A549 (cell line): ENCODE measurements around the gene BHLHA15. TPM values are rescaled to one million over a fixed set of nuclear protein-coding genes. Genes with fewer than 3 reads are reported as not detected.

Source experiments
- ATAC-seq, 2 experiments: fragments of 200-7000 bp in 1 of 2; fragments of >200 bp in 1 of 2; cut with Nextera tagmentation in 1 of 2; cut with Tn5 transposase in 1 of 2; 3 replicates each; pipeline versions ENCODE4 v1.8.0 to v1.9.1; 2018 to 2020; ENCODE audit warnings: mild to moderate bottlenecking in 1 of 2, moderate library complexity in 1 of 2
- CTCF ChIA-PET: fragments of 300-600 bp; sonication (Branson Sonifier 250); formaldehyde crosslinking; extraction: SDS; loops from one replicate; lab custom pipeline; 2021; ENCODE audit warnings: antibody characterized with exemption, inconsistent platforms; lab: Yijun Ruan, JAX
- POLR2A ChIA-PET: fragments of 350-600 bp; formaldehyde crosslinking; extraction: SDS; loops from one replicate; lab custom pipeline; 2021; ENCODE audit warnings: antibody characterized with exemption, inconsistent platforms; lab: Yijun Ruan, JAX
- DNase-seq, 2 experiments: peaks; one replicate each; pipeline versions ENCODE4 v3.0.0 to v3.0.0-alpha.2; 2011 to 2016; ENCODE audit warnings: low read depth in 1 of 2, low spot score in 1 of 2
- FAIRE-seq: peaks from 2 replicates; lab custom pipeline; 2011; peaks lifted over from hg19 to GRCh38; lab: Jason Lieb, UNC
- H3K27ac ChIP-seq, 2 experiments: fragments of >200 bp; sonication (Bioruptor Twin); formaldehyde crosslinking; 3 replicates each; pipeline ENCODE4 v1.5.1; 2016 to 2017
- H3K4me1 ChIP-seq: fragments of >200 bp; sonication (Bioruptor Twin); formaldehyde crosslinking; 3 replicates; pipeline ENCODE4 v1.6.1; 2016
- H3K4me2 ChIP-seq: fragments of >200 bp; sonication (Bioruptor Twin); formaldehyde crosslinking; 3 replicates; pipeline ENCODE4 v1.6.1; 2016
- H3K4me3 ChIP-seq: fragments of >200 bp; sonication (Bioruptor Twin); formaldehyde crosslinking; 3 replicates; pipeline ENCODE4 v1.5.1; 2016
- H3K9me3 ChIP-seq: fragments of >200 bp; sonication (Bioruptor Twin); formaldehyde crosslinking; 3 replicates; pipeline ENCODE4 v1.6.1; 2016
- CHD2 ChIP-seq: fragments of 150-350 bp; IDR thresholded peaks from 2 replicates; pipeline ENCODE4 v1.6.1; 2014; ENCODE audit warnings: low read length; ENCODE audit not compliant: partially characterized antibody
- CHD4 ChIP-seq: fragments of 200-600 bp; sonication (generic); IDR thresholded peaks from 2 replicates; pipeline ENCODE4 v1.6.1; 2016; ENCODE audit warnings: antibody characterized with exemption, mild to moderate bottlenecking, borderline replicate concordance
- E2F6 ChIP-seq: IDR thresholded peaks from 2 replicates; pipeline ENCODE4 v1.6.1; 2012; ENCODE audit warnings: low read depth, borderline replicate concordance
- EHF ChIP-seq: fragments of 250-450 bp; sonication (Bioruptor Pico); IDR thresholded peaks from 2 replicates; pipeline ENCODE4 v1.5.0; 2020; ENCODE audit warnings: mild to moderate bottlenecking
- EHMT2 ChIP-seq: fragments of 200-600 bp; sonication (generic); IDR thresholded peaks from 2 replicates; pipeline ENCODE4 v1.6.1; 2016; ENCODE audit warnings: antibody characterized with exemption, low read depth, mild to moderate bottlenecking, moderate library complexity
- ESRRA ChIP-seq: fragments of 150-350 bp; IDR thresholded peaks from 2 replicates; pipeline ENCODE4 v1.6.1; 2014; ENCODE audit warnings: mild to moderate bottlenecking, low read length, borderline replicate concordance
- FOSL2 ChIP-seq, 2 experiments: fragments of 450-650 bp in 1 of 2; fragments of >200 bp in 1 of 2; sonication (Bioruptor Twin) in 1 of 2; formaldehyde crosslinking; IDR thresholded peaks; 2 replicates each; pipeline versions ENCODE4 v1.5.0 to v1.6.1; 2016 to 2020; ENCODE audit warnings: mild to moderate bottlenecking in 1 of 2, moderate library complexity in 1 of 2
- FOXS1 ChIP-seq: fragments of 250-450 bp; sonication (Bioruptor Pico); IDR thresholded peaks from 2 replicates; pipeline ENCODE4 v1.5.0; 2020; ENCODE audit warnings: mild to moderate bottlenecking, moderate library complexity
- HES2 ChIP-seq: fragments of >200 bp; sonication (Bioruptor Twin); formaldehyde crosslinking; IDR thresholded peaks from 2 replicates; pipeline ENCODE4 v1.6.1; 2016
- HEYL ChIP-seq: fragments of 250-450 bp; sonication (Bioruptor Pico); IDR thresholded peaks from 2 replicates; pipeline ENCODE4 v1.8.0; 2021; ENCODE audit warnings: mild to moderate bottlenecking, moderate library complexity
- HOXA7 ChIP-seq: fragments of 250-450 bp; sonication (Bioruptor Pico); IDR thresholded peaks from 2 replicates; pipeline ENCODE4 v1.5.0; 2020; ENCODE audit warnings: mild to moderate bottlenecking, moderate library complexity
- JUNB ChIP-seq: fragments of >200 bp; sonication (Bioruptor Twin); formaldehyde crosslinking; IDR thresholded peaks from 2 replicates; pipeline ENCODE4 v1.6.1; 2016
- KDM5A ChIP-seq: fragments of 200-600 bp; sonication (generic); IDR thresholded peaks from 2 replicates; pipeline ENCODE4 v1.6.1; 2016; ENCODE audit warnings: antibody characterized with exemption, mild to moderate bottlenecking
- MAFK ChIP-seq: fragments of 450-650 bp; IDR thresholded peaks from 2 replicates; pipeline ENCODE4 v1.6.1; 2014; ENCODE audit not compliant: partially characterized antibody
- MAX ChIP-seq: IDR thresholded peaks from 2 replicates; pipeline ENCODE4 v1.6.1; 2012
- MAZ ChIP-seq: fragments of 150-350 bp; IDR thresholded peaks from 2 replicates; pipeline ENCODE4 v1.6.1; 2014; ENCODE audit warnings: antibody characterized with exemption, low read depth, low read length, borderline replicate concordance
- MYC ChIP-seq: IDR thresholded peaks from 2 replicates; pipeline ENCODE4 v1.6.1; 2012; ENCODE audit warnings: mild to moderate bottlenecking, inconsistent platforms, low read length, improper control_type of control experiment, borderline replicate concordance
- NPAS2 ChIP-seq: fragments of 250-450 bp; sonication (Bioruptor Pico); IDR thresholded peaks from 2 replicates; pipeline ENCODE4 v1.8.0; 2022; ENCODE audit warnings: mild to moderate bottlenecking, moderate library complexity, borderline replicate concordance
- PBX3 ChIP-seq: IDR thresholded peaks from 2 replicates; pipeline ENCODE4 v1.6.1; 2012
- PHF8 ChIP-seq: fragments of 200-600 bp; sonication (generic); IDR thresholded peaks from 2 replicates; pipeline ENCODE4 v1.6.1; 2016; ENCODE audit warnings: low read depth, mild to moderate bottlenecking, antibody characterized with exemption, moderate library complexity, borderline replicate concordance
- POLR2A ChIP-seq: IDR thresholded peaks from 2 replicates; pipeline ENCODE4 v1.6.1; 2012; ENCODE audit warnings: mild to moderate bottlenecking, low read length
- POLR2AphosphoS2 ChIP-seq: conservative IDR thresholded peaks from 2 replicates; pipeline ENCODE4 v1.6.1; 2012; ENCODE audit warnings: low read length, improper control_type of control experiment, inconsistent platforms
- RCOR1 ChIP-seq: fragments of 150-350 bp; IDR thresholded peaks from 2 replicates; pipeline ENCODE4 v1.6.1; 2014; ENCODE audit warnings: antibody characterized with exemption, low read length, low read depth
- RFX5 ChIP-seq: fragments of 450-650 bp; IDR thresholded peaks from 2 replicates; pipeline ENCODE4 v1.7.1; 2014; ENCODE audit warnings: antibody characterized with exemption, mild to moderate bottlenecking, moderate library complexity
- ZFP36 ChIP-seq: fragments of 450-650 bp; IDR thresholded peaks from 2 replicates; pipeline ENCODE4 v1.6.1; 2014; ENCODE audit warnings: borderline replicate concordance; ENCODE audit not compliant: partially characterized antibody
- ZNF302 ChIP-seq: fragments of 250-450 bp; sonication (Bioruptor Pico); IDR thresholded peaks from 2 replicates; pipeline ENCODE4 v1.9.0; 2021; ENCODE audit warnings: inconsistent platforms, mild to moderate bottlenecking, moderate library complexity
- ZSCAN20 ChIP-seq: fragments of 250-450 bp; sonication (Bioruptor Pico); IDR thresholded peaks from 2 replicates; pipeline ENCODE4 v1.8.0; 2022; ENCODE audit warnings: mild to moderate bottlenecking, moderate library complexity
- WGBS: methylation state at CpG from one replicate; pipeline ENCODE4 v1.1.6; 2017; ENCODE audit errors: missing lambda C conversion rate; 5-methylcytosine and 5-hydroxymethylcytosine counted together
- polyA plus RNA-seq, 4 experiments: library from polyadenylated mRNA; depleted of rRNA in 3 of 4; stranded (reverse); fragments of >200 nt; fragmentation: RNase III in 1 of 4; extraction: RNeasy Plus Mini Kit Qiagen cat#74134 plus additional on column Dnase treatment in 1 of 4; gene quantifications; 2 replicates in 3 of 4; 3 replicates in 1 of 4; pipeline ENCODE4 v1.2.3, GENCODE V29; 2011 to 2017
- TF ChIP-seq, protein P1 (sequence below): fragments of 250-450 bp; sonication (Bioruptor Pico); IDR thresholded peaks from 2 replicates; pipeline ENCODE4 v1.5.0; 2021; ENCODE audit warnings: mild to moderate bottlenecking, moderate library complexity, borderline replicate concordance

The BHLHA15 gene
- polyA plus RNA-seq, 2 of the 4 experiments (the other 2 are of a cell fraction), result 0.23 to 0.30 TPM

GRCh38 chr7:98199131-98199530 lies 12.1 kb upstream of the BHLHA15 start:
- Histone ChIP-seq H3K4me2 (no peak overlapping the region), H3K27ac (no peak overlapping the region), H3K4me3 (no peak overlapping the region), H3K4me1 (no peaks in the 10 kb centered on the region), H3K9me3 (peaks cover 3% of the 10 kb centered on the region; the same call in 1 of the 3 replicates)
- TF ChIP-seq RCOR1, result no peak
- TF ChIP-seq KDM5A, result no peak
- TF ChIP-seq ZFP36, result no peak
- TF ChIP-seq ESRRA, result no peak
- no peak for TF ChIP-seq MAZ
- TF ChIP-seq HEYL (CRISPR knock-in tag), result no peak
- TF ChIP-seq POLR2AphosphoS2, result no peak
- TF ChIP-seq MYC, result no peak
- no peak for TF ChIP-seq EHMT2
- TF ChIP-seq, protein P1, sequence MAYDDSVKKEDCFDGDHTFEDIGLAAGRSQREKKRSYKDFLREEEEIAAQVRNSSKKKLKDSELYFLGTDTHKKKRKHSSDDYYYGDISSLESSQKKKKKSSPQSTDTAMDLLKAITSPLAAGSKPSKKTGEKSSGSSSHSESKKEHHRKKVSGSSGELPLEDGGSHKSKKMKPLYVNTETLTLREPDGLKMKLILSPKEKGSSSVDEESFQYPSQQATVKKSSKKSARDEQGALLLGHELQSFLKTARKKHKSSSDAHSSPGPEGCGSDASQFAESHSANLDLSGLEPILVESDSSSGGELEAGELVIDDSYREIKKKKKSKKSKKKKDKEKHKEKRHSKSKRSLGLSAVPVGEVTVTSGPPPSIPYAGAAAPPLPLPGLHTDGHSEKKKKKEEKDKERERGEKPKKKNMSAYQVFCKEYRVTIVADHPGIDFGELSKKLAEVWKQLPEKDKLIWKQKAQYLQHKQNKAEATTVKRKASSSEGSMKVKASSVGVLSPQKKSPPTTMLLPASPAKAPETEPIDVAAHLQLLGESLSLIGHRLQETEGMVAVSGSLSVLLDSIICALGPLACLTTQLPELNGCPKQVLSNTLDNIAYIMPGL (CRISPR knock-in tag), result no peak
- no peak for TF ChIP-seq RFX5
- TF ChIP-seq HOXA7, result no peak
- TF ChIP-seq JUNB, result no peak
- no peak for TF ChIP-seq PHF8
- TF ChIP-seq NPAS2 (CRISPR knock-in tag), result no peak
- TF ChIP-seq ZSCAN20, result no peak
- no peak for TF ChIP-seq EHF
- no peak for FAIRE-seq
- WGBS, result 78% methylated on average over 5 of the region's 5 CpGs
- no peak for ATAC-seq
- CTCF ChIA-PET, result interaction anchor here (1.4 kb wide), 1 partner anchor 177 kb away, joined by 6 read pairs; no protein-coding TSS in a partner anchor
- DNase-seq, result no peak
- POLR2A ChIA-PET, result no interaction called here

- ATAC-seq, result no peak
- no peak for FAIRE-seq
- CTCF ChIA-PET, result no interaction called here
Measured at GRCh38 chr7:98200364-98200763, 10.9 kb upstream of the BHLHA15 start.

DNA sequence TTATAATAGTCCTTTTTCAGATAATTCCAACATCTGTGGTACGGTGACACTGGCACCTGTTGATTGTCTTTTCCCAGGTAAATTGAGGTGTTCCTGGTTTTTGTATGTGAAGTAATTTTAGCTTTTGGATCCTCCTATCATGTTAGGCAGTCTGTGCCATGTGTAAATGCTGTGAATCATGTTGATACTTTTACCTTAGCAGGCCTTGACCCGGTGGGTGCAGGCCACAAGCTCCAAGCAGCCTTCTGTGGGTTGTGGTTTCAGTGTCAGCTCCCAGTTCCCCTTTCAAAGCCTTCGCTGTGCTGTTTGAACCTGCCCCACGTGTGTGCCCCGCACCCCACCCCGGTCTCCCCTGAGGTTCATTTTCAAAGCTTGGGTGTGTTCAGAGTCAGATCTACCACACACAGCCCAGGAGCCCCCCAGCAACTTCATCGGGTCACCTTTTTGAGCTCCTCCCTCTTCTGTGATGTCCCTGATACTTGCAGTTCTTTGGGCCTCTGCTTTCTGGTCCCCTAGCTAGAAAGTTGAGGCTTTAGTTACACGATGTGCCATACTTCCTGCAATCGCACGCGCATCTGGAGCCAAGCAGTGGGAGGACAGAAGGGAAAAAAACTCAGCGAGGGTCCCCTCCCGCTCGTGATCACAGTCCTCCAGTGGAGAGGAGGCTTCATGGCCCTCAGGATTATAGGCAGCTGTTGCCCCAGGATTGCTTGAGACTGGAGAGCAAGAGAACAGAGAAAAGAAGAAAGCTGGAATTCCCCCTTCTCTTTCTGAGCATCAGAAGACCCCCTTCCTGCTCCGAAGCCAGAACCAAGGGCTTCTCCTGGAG lies 8.7 kb upstream of the BHLHA15 start:
- ChIA-PET CTCF (interaction anchor here (0.6 to 1.6 kb wide), 4 partner anchors 15 to 181 kb away, joined by 3 to 4 read pairs (median 4); no protein-coding TSS in a partner anchor), POLR2A (no interaction called here)
- no peak for FAIRE-seq
- no peak overlapping the region for H3K4me3 ChIP-seq
- WGBS, result 84% methylated on average over 15 of the region's 15 CpGs
- DNase-seq, result no peak
- H3K9me3 ChIP-seq, result peaks cover 3% of the 10 kb centered on the region; the same call in 1 of the 3 replicates
- no peak overlapping the region for H3K4me2 ChIP-seq
- ATAC-seq, result no peak
- no peak overlapping the region for H3K27ac ChIP-seq
- H3K4me1 ChIP-seq, result no peaks in the 10 kb centered on the region
- TF ChIP-seq POLR2A (no peak), RFX5 (no peak), CHD4 (no peak), HES2 (no peak), FOXS1 (CRISPR knock-in tag) (no peak), PBX3 (no peak), E2F6 (no peak), MAFK (no peak), FOSL2 (IDR thresholded peaks at IDR 0.05) (no peak), FOSL2 (CRISPR knock-in tag; IDR thresholded peaks at IDR 0.05) (no peak), EHF (no peak), ZNF302 (CRISPR knock-in tag) (no peak), KDM5A (no peak), MAX (no peak)

More at GRCh38 chr7:98200364-98200763, 10.9 kb upstream of the BHLHA15 start:
- H3K4me3 ChIP-seq, result no peak overlapping the region
- no peak for TF ChIP-seq ZSCAN20
- no peak for TF ChIP-seq CHD2
- no peak for TF ChIP-seq POLR2A
- no peak for TF ChIP-seq EHMT2
- TF ChIP-seq FOSL2 (IDR thresholded peaks at IDR 0.05), result no peak
- no peak for TF ChIP-seq FOSL2 (CRISPR knock-in tag; IDR thresholded peaks at IDR 0.05)
- no peak for TF ChIP-seq PHF8
- no peak for TF ChIP-seq HES2
- 81% methylated on average over 6 of the region's 6 CpGs for WGBS
- POLR2A ChIA-PET, result no interaction called here
- peaks cover 3% of the 10 kb centered on the region; the same call in 1 of the 3 replicates for H3K9me3 ChIP-seq
- no peak for DNase-seq
- no peaks in the 10 kb centered on the region for H3K4me1 ChIP-seq
- no peak overlapping the region for H3K4me2 ChIP-seq
- H3K27ac ChIP-seq, result no peak overlapping the region
